Fibroblast of villous mesenchyme (primary cell): Measurements from ENCODE around the gene GPHA2. TPM values are rescaled to one million over a fixed set of nuclear protein-coding genes. Genes with fewer than 3 reads are reported as not detected.
A peak's percentile ranks its signal among the peaks of the same experiment; 100 is the strongest.

Experiments used
- DNase-seq: peaks from one replicate; pipeline ENCODE4 v3.0.0-alpha.2; 2010; ENCODE audit warnings: low read depth
- H3K4me3 ChIP-seq: 2 replicates; pipeline ENCODE4 v1.5.1; 2011; ENCODE audit warnings: low read depth, mild to moderate bottlenecking, low read length
- CTCF ChIP-seq: IDR thresholded peaks from 2 replicates; pipeline ENCODE4 v1.5.1; 2012; ENCODE audit warnings: low read depth, mild to moderate bottlenecking, low read length; ENCODE audit not compliant: insufficient read depth
- total RNA-seq: library from RNA; depleted of rRNA; stranded (reverse); fragments of >200 nt; gene quantifications from 2 replicates; pipeline ENCODE4 v1.2.3, GENCODE V29; 2012

GPHA2 gene
- total RNA-seq, 1 donor = not detected

- no peak for TF ChIP-seq CTCF
- DNase-seq = no peak
- no peak overlapping the region for H3K4me3 ChIP-seq
These were observed 37.6 kb downstream of the GPHA2 start for GRCh38 chr11:64898076-64898445.

GRCh38 chr11:64897381-64898075 lies 38.2 kb downstream of the GPHA2 start:
- TF ChIP-seq CTCF = no peak
- no peak for DNase-seq
- H3K4me3 ChIP-seq = no peak overlapping the region

GRCh38 chr11:64896448-64897022 lies 39.2 kb downstream of the GPHA2 start:
- TF ChIP-seq CTCF = no peak
- no peak for DNase-seq
- no peak overlapping the region for H3K4me3 ChIP-seq

GRCh38 chr11:64894812-64895452 lies 40.8 kb downstream of the GPHA2 start:
- no peak for TF ChIP-seq CTCF
- no peak overlapping the region for H3K4me3 ChIP-seq
- DNase-seq = no peak

- peak; percentile 85 for TF ChIP-seq CTCF
- H3K4me3 ChIP-seq = no peak overlapping the region
- DNase-seq = peak; percentile 71
These were observed 41.5 kb downstream of the GPHA2 start for GRCh38 chr11:64894070-64894811.

- TF ChIP-seq CTCF = no peak
- H3K4me3 ChIP-seq = no peak overlapping the region
- DNase-seq = no peak
These were observed 42.3 kb downstream of the GPHA2 start for GRCh38 chr11:64893194-64894069.
